Neural progenitor cell (in vitro differentiated cells): ENCODE data around the gene ARHGAP26.

Source experiments
- EZH2 ChIP-seq: fragments of 200-600 bp; sonication (generic); IDR thresholded peaks from 2 replicates; pipeline ENCODE4 v1.6.1; 2017; ENCODE audit warnings: antibody characterized with exemption, mild to moderate bottlenecking, moderate library complexity
- EZH2phosphoT487 ChIP-seq: fragments of 200-600 bp; sonication (generic); IDR thresholded peaks from 2 replicates; pipeline ENCODE4 v1.6.1; 2017; ENCODE audit warnings: antibody characterized with exemption
- TF ChIP-seq, protein P1 (sequence below): fragments of 200-600 bp; sonication (generic); IDR thresholded peaks from 2 replicates; pipeline ENCODE4 v1.5.1; 2017; ENCODE audit warnings: antibody characterized with exemption, mild to moderate bottlenecking

DNA sequence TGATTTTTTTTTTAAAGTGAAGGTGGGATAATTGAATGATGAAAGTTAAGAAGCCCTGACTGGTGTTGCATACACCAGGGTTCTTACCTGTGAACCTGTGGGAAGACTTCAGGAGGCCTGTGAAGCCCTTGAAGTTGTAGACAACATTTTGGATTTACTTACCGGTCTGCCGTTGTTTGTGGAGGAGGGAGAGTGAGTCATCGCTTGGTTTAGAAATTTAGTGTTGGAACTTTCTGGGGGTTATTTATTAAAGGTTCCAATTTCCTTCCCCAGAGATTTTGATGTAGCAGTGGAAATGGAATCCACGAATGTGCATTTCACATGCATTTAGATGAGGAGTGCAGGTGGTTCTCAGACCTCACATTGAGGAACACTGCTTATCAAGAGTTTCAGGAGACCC lies 49.6 kb downstream of the ARHGAP26 start:
- TF ChIP-seq, protein P1, sequence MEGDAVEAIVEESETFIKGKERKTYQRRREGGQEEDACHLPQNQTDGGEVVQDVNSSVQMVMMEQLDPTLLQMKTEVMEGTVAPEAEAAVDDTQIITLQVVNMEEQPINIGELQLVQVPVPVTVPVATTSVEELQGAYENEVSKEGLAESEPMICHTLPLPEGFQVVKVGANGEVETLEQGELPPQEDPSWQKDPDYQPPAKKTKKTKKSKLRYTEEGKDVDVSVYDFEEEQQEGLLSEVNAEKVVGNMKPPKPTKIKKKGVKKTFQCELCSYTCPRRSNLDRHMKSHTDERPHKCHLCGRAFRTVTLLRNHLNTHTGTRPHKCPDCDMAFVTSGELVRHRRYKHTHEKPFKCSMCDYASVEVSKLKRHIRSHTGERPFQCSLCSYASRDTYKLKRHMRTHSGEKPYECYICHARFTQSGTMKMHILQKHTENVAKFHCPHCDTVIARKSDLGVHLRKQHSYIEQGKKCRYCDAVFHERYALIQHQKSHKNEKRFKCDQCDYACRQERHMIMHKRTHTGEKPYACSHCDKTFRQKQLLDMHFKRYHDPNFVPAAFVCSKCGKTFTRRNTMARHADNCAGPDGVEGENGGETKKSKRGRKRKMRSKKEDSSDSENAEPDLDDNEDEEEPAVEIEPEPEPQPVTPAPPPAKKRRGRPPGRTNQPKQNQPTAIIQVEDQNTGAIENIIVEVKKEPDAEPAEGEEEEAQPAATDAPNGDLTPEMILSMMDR, result no peak
- no peak for TF ChIP-seq EZH2phosphoT487
- no peak for TF ChIP-seq EZH2
